Measurements from ENCODE around the gene RPL29. TPM values are rescaled to one million over a fixed set of nuclear protein-coding genes. Genes with fewer than 3 reads are reported as not detected.

The RPL29 gene
- total RNA-seq, 1 donor from 2014 or later: 765 TPM

GRCh38 chr3:52026041-52026440 is 30.3 kb upstream of the RPL29 start:
- no peaks in the 10 kb centered on the region for H3K36me3 ChIP-seq
- no peak for TF ChIP-seq CTCF (IDR thresholded peaks at IDR 0.05)
- no peak overlapping the region for H3K27ac ChIP-seq
- no peak for DNase-seq
- no peaks in the 10 kb centered on the region for H3K27me3 ChIP-seq (ENCODE audit: low read depth)
- no peaks in the 10 kb centered on the region for H3K9me3 ChIP-seq
- intact Hi-C loops (cut with DNase I): no loop called here
- peaks cover 30% of the 10 kb centered on the region for H3K4me1 ChIP-seq
- no peak overlapping the region for H3K4me3 ChIP-seq
- no peak for ATAC-seq

- Histone ChIP-seq H3K27me3 (ENCODE audit: low read depth) (no peaks in the 10 kb centered on the region), H3K27ac (no peak overlapping the region), H3K4me1 (peaks cover 30% of the 10 kb centered on the region), H3K9me3 (no peaks in the 10 kb centered on the region), H3K4me3 (no peak overlapping the region), H3K36me3 (no peaks in the 10 kb centered on the region)
- intact Hi-C loops (cut with DNase I): no loop called here
- TF ChIP-seq CTCF (IDR thresholded peaks at IDR 0.05): no peak
- ATAC-seq: no peak
- DNase-seq: no peak
These were observed 29.8 kb upstream of the RPL29 start for GRCh38 chr3:52025453-52025852.

- Histone ChIP-seq H3K27me3 (ENCODE audit: low read depth) (no peaks in the 10 kb centered on the region), H3K4me1 (peaks cover 30% of the 10 kb centered on the region), H3K27ac (no peak overlapping the region), H3K36me3 (no peaks in the 10 kb centered on the region), H3K4me3 (no peak overlapping the region), H3K9me3 (no peaks in the 10 kb centered on the region)
- TF ChIP-seq CTCF (IDR thresholded peaks at IDR 0.05): no peak
- ATAC-seq (no peak), DNase-seq (no peak)
- intact Hi-C loops (cut with DNase I): no loop called here
These were observed 29.2 kb upstream of the RPL29 start for GRCh38 chr3:52024765-52025452.

- Histone ChIP-seq H3K27me3 (ENCODE audit: low read depth) (no peaks in the 10 kb centered on the region), H3K9me3 (no peaks in the 10 kb centered on the region), H3K27ac (peak overlapping the region; percentile 68), H3K36me3 (no peaks in the 10 kb centered on the region), H3K4me1 (peaks cover 30% of the 10 kb centered on the region), H3K4me3 (peak overlapping the region; percentile 29)
- TF ChIP-seq CTCF (IDR thresholded peaks at IDR 0.05): no peak
- intact Hi-C loops (cut with DNase I): no loop called here
- DNase-seq (no peak), ATAC-seq (no peak)
These were observed 28.4 kb upstream of the RPL29 start for GRCh38 chr3:52023860-52024764.

GRCh38 chr3:52023101-52023770 is 27.5 kb upstream of the RPL29 start:
- no peak for ATAC-seq
- DNase-seq: no peak
- Histone ChIP-seq H3K4me3 (peak overlapping the region; percentile 29), H3K27me3 (ENCODE audit: low read depth) (no peaks in the 10 kb centered on the region), H3K27ac (peak overlapping the region; percentile 68), H3K9me3 (no peaks in the 10 kb centered on the region), H3K36me3 (no peaks in the 10 kb centered on the region), H3K4me1 (peaks cover 30% of the 10 kb centered on the region)
- no peak for TF ChIP-seq CTCF (IDR thresholded peaks at IDR 0.05)
- intact Hi-C loops (cut with DNase I): no loop called here

Measured in lower lobe of right lung (tissue), 2 donors.